CD14-positive monocyte (primary cell): ENCODE data around the gene ATP5F1E. TPM values are rescaled to one million over a fixed set of nuclear protein-coding genes. Genes with fewer than 3 reads are reported as not detected.

Source experiments
- DNase-seq, 3 donors: peaks; one replicate each; pipeline ENCODE4 v3.0.0-alpha.2; 2011 to 2022
- H2AFZ ChIP-seq: 2 replicates; pipeline ENCODE4 v1.6.0; 2012; ENCODE audit warnings: mild to moderate bottlenecking, low read depth, low read length, inconsistent platforms; ENCODE audit not compliant: insufficient read depth, poor library complexity, severe bottlenecking
- H3K27ac ChIP-seq, 2 donors: 1 replicate in 1 of 2; 2 replicates in 1 of 2; pipeline ENCODE4 v1.5.1; 2012 to 2013; ENCODE audit warnings: low read length in 2 of 2, control low read depth in 1 of 2, inconsistent platforms in 1 of 2, low read depth in 1 of 2, mild to moderate bottlenecking in 1 of 2
- H3K27me3 ChIP-seq, 2 donors: one replicate each; pipeline versions ENCODE4 v1.6.0 to v1.6.1; 2011 to 2013; ENCODE audit warnings: low read length in 2 of 2; ENCODE audit not compliant: control insufficient read depth in 2 of 2, insufficient read depth in 2 of 2
- H3K36me3 ChIP-seq, 2 donors: replicated peaks in 1 of 2; 1 replicate in 1 of 2; 2 replicates in 1 of 2; pipeline versions ENCODE4 v1.5.1 to v1.6.1; 2012 to 2013; ENCODE audit warnings: low read length in 2 of 2, control low read depth in 1 of 2, inconsistent platforms in 1 of 2, mild to moderate bottlenecking in 1 of 2; ENCODE audit not compliant: insufficient read depth in 2 of 2, control insufficient read depth in 1 of 2
- H3K4me1 ChIP-seq, 2 donors: 1 replicate in 1 of 2; 2 replicates in 1 of 2; pipeline versions ENCODE4 v1.5.1 to v1.6.1; 2012 to 2013; ENCODE audit warnings: low read length in 2 of 2, control low read depth in 1 of 2, inconsistent platforms in 1 of 2, mild to moderate bottlenecking in 1 of 2, moderate library complexity in 1 of 2; ENCODE audit not compliant: insufficient read depth in 2 of 2, control insufficient read depth in 1 of 2
- H3K4me2 ChIP-seq: replicated peaks from 2 replicates; pipeline ENCODE3; 2012; ENCODE audit warnings: low read length, moderate library complexity, mild to moderate bottlenecking; ENCODE audit not compliant: poor library complexity, severe bottlenecking; ENCODE audit errors: extremely low read depth
- H3K4me3 ChIP-seq, 3 experiments: fragments of 200-600 bp in 1 of 3; sonication (generic) in 1 of 3; replicated peaks in 1 of 3; 1 replicate in 2 of 3; 2 replicates in 1 of 3; pipeline ENCODE4 v1.5.1; 2011 to 2013; ENCODE audit warnings: low read length in 3 of 3, mild to moderate bottlenecking in 3 of 3, control low read depth in 2 of 3, low read depth in 2 of 3, inconsistent platforms in 1 of 3, moderate library complexity in 1 of 3
- H3K79me2 ChIP-seq: 2 replicates; pipeline ENCODE4 v1.6.0; 2012; ENCODE audit warnings: mild to moderate bottlenecking, control low read depth, inconsistent platforms, low read length, moderate library complexity; ENCODE audit not compliant: insufficient read depth
- H3K9ac ChIP-seq: 2 replicates; pipeline ENCODE4 v1.6.0; 2017; ENCODE audit warnings: low read length, mild to moderate bottlenecking; ENCODE audit not compliant: insufficient read depth, poor library complexity, severe bottlenecking
- H3K9me3 ChIP-seq, 2 donors: replicated peaks in 1 of 2; 1 replicate in 1 of 2; 2 replicates in 1 of 2; pipeline versions ENCODE4 v1.5.1 to v1.6.1; 2012 to 2013; ENCODE audit warnings: low read length in 2 of 2, control low read depth in 1 of 2; ENCODE audit not compliant: control insufficient read depth in 1 of 2, insufficient read depth in 1 of 2
- H4K20me1 ChIP-seq: 2 replicates; pipeline ENCODE4 v1.6.0; 2012; ENCODE audit warnings: mild to moderate bottlenecking, low read length, control low read depth, moderate library complexity; ENCODE audit not compliant: insufficient read depth
- H3K27ac Mint-ChIP-seq, 7 donors: one replicate each; pipeline ENCODE4 v1.8.0; 2020; ENCODE audit warnings: mild to moderate bottlenecking in 7 of 7, mixed read lengths in 7 of 7, moderate library complexity in 6 of 7, inconsistent platforms in 2 of 7
- H3K27me3 Mint-ChIP-seq, 3 donors: one replicate each; pipeline ENCODE4 v1.8.0; 2021 to 2022; ENCODE audit warnings: low read depth in 3 of 3, mild to moderate bottlenecking in 3 of 3, mixed read lengths in 3 of 3, moderate library complexity in 3 of 3, inconsistent platforms in 1 of 3
- H3K36me3 Mint-ChIP-seq, 2 donors: one replicate each; pipeline ENCODE4 v1.8.0; 2020; ENCODE audit warnings: mixed read lengths in 2 of 2, inconsistent platforms in 1 of 2, mild to moderate bottlenecking in 1 of 2
- H3K4me1 Mint-ChIP-seq: one replicate; pipeline ENCODE4 v1.8.0; 2020; ENCODE audit warnings: mild to moderate bottlenecking, mixed read lengths
- H3K4me3 Mint-ChIP-seq, 2 donors: one replicate each; pipeline ENCODE4 v1.8.0; 2020; ENCODE audit warnings: mild to moderate bottlenecking in 2 of 2, mixed read lengths in 2 of 2, moderate library complexity in 1 of 2
- H3K9me3 Mint-ChIP-seq, 7 donors: one replicate each; pipeline ENCODE4 v1.8.0; 2020 to 2022; ENCODE audit warnings: mixed read lengths in 7 of 7, mild to moderate bottlenecking in 6 of 7, moderate library complexity in 6 of 7, inconsistent platforms in 2 of 7
- WGBS: methylation state at CpG from one replicate; pipeline ENCODE4 v1.1.5; 2013; ENCODE audit warnings: missing lambda C conversion rate; ENCODE audit not compliant: insufficient coverage; 5-methylcytosine and 5-hydroxymethylcytosine counted together
- intact Hi-C, 2 donors: fragments of 100-400 bp; cut with micrococcal nuclease; formaldehyde crosslinking; loops; one replicate each; pipeline versions ENCODE4 v1.15.0 to v1.15.1; 2023
- polyA plus RNA-seq, 3 donors: library from polyadenylated mRNA; depleted of rRNA in 1 of 3; unstranded in 2 of 3; stranded (reverse) in 1 of 3; fragments of 300-500 nt in 2 of 3; fragments of >200 nt in 1 of 3; fragmentation: Illumina TruSeq in 2 of 3; gene quantifications; 1 replicate in 2 of 3; 2 replicates in 1 of 3; pipeline ENCODE4 v1.2.3, GENCODE V29; 2012 to 2021
- TF ChIP-seq, protein P1 (sequence below): fragments of 200-600 bp; IDR thresholded peaks from one replicate; pipeline ENCODE4 v1.8.0; 2022; ENCODE audit warnings: antibody characterized with exemption, mild to moderate bottlenecking

The ATP5F1E gene
- polyA plus RNA-seq, 3 donors = 39.0 to 105 (median 102) TPM

GRCh38 chr20:59024111-59024530 lies 8.0 kb downstream of the ATP5F1E start:
- Histone ChIP-seq H3K4me1 (peaks cover 5 to 7% of the 10 kb centered on the region in 2 donors), H3K79me2 (peaks cover 53% of the 10 kb centered on the region), H3K4me3 (no peak overlapping the region), H3K27ac (no peak overlapping the region), H3K36me3 (peaks cover 60 to 77% of the 10 kb centered on the region in 2 donors), H2AFZ (no peak overlapping the region), H3K9me3 (no peaks in the 10 kb centered on the region), H3K9ac (no peak overlapping the region), H4K20me1 (peaks cover 80% of the 10 kb centered on the region), H3K27me3 (no peaks in the 10 kb centered on the region), H3K4me2 (no peak overlapping the region)
- WGBS = 95% methylated on average over 24 of the region's 24 CpGs
- H3K9me3 Mint-ChIP-seq = no peaks in the 10 kb centered on the region
- peaks cover 76 to 85% of the 10 kb centered on the region in 2 donors for H3K36me3 Mint-ChIP-seq
- H3K27me3 Mint-ChIP-seq = peaks cover 0 to 2% (median 0%) of the 10 kb centered on the region in 3 donors
- intact Hi-C loops = no loop called here
- no peak for DNase-seq
- H3K4me3 Mint-ChIP-seq = no peak overlapping the region
- H3K4me1 Mint-ChIP-seq = peaks cover 27% of the 10 kb centered on the region
- peak overlapping the region in 1 of 7 donors; percentile 3 for H3K27ac Mint-ChIP-seq
- TF ChIP-seq, protein P1, sequence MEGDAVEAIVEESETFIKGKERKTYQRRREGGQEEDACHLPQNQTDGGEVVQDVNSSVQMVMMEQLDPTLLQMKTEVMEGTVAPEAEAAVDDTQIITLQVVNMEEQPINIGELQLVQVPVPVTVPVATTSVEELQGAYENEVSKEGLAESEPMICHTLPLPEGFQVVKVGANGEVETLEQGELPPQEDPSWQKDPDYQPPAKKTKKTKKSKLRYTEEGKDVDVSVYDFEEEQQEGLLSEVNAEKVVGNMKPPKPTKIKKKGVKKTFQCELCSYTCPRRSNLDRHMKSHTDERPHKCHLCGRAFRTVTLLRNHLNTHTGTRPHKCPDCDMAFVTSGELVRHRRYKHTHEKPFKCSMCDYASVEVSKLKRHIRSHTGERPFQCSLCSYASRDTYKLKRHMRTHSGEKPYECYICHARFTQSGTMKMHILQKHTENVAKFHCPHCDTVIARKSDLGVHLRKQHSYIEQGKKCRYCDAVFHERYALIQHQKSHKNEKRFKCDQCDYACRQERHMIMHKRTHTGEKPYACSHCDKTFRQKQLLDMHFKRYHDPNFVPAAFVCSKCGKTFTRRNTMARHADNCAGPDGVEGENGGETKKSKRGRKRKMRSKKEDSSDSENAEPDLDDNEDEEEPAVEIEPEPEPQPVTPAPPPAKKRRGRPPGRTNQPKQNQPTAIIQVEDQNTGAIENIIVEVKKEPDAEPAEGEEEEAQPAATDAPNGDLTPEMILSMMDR = no peak

DNA sequence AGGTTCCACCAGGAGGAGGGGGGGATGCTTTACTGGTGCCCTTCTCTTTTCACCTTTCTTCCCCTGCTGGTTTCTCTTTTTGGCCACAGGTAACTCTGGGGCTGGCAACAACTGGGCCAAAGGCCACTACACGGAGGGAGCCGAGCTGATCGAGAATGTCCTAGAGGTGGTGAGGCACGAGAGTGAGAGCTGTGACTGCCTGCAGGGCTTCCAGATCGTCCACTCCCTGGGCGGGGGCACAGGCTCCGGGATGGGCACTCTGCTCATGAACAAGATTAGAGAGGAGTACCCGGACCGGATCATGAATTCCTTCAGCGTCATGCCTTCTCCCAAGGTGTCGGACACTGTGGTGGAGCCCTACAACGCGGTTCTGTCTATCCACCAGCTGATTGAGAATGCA lies 8.5 kb downstream of the ATP5F1E start:
- no peak overlapping the region for H3K27ac ChIP-seq
- H3K27me3 ChIP-seq = no peaks in the 10 kb centered on the region
- Mint-ChIP-seq H3K27me3 (peaks cover 0 to 2% (median 0%) of the 10 kb centered on the region in 3 donors), H3K27ac (peak overlapping the region in 3 of 7 donors; percentile 32 to 44 (median 40)), H3K9me3 (no peaks in the 10 kb centered on the region), H3K36me3 (peaks cover 74 to 85% of the 10 kb centered on the region in 2 donors), H3K4me1 (peaks cover 23% of the 10 kb centered on the region), H3K4me3 (no peak overlapping the region)
- intact Hi-C loops = no loop called here
- peaks cover 48% of the 10 kb centered on the region for H3K79me2 ChIP-seq
- no peak overlapping the region for H3K4me2 ChIP-seq
- peaks cover 0 to 2% of the 10 kb centered on the region in 2 donors for H3K4me1 ChIP-seq
- WGBS = 96% methylated on average over 13 of the region's 13 CpGs
- H3K9me3 ChIP-seq = no peaks in the 10 kb centered on the region
- H3K4me3 ChIP-seq = no peak overlapping the region
- no peak overlapping the region for H2AFZ ChIP-seq
- TF ChIP-seq, protein P1 = no peak
- DNase-seq = no peak
- peaks cover 80% of the 10 kb centered on the region for H4K20me1 ChIP-seq
- no peak overlapping the region for H3K9ac ChIP-seq
- H3K36me3 ChIP-seq = peaks cover 55 to 73% of the 10 kb centered on the region in 2 donors
